ENCODE measurements around the gene GPC5. TPM values are rescaled to one million over a fixed set of nuclear protein-coding genes. Genes with fewer than 3 reads are reported as not detected.

GPC5 gene
- total and polyA plus RNA-seq, 2 experiments from 2014 or later: 0.32 TPM; not detected in 1

- no peaks in the 10 kb centered on the region for H3K9me2 ChIP-seq (ENCODE audit: insufficient read depth)
- no peak overlapping the region for H3K27ac ChIP-seq
- DNase-seq: no peak
- no peak overlapping the region for H2AFZ ChIP-seq
- in situ Hi-C loops (cut with MboI): no loop called here
- H4K20me1 ChIP-seq (ENCODE audit: insufficient read depth): no peaks in the 10 kb centered on the region
- H3K4me2 ChIP-seq (ENCODE audit: unreplicated experiment): no peak overlapping the region
- no peak overlapping the region for H3K9ac ChIP-seq
- H3K4me1 ChIP-seq (ENCODE audit: insufficient read depth): no peaks in the 10 kb centered on the region
- H3K79me2 ChIP-seq (ENCODE audit: insufficient read depth): no peaks in the 10 kb centered on the region
- 15 to 22% methylated on average over 3 of the region's 3 CpGs for WGBS, 2 experiments (ENCODE audit: low coverage in 1 of 2, low lambda C conversion rate in 2 of 2, missing lambda C conversion rate in 2 of 2)
- no peak for TF ChIP-seq EZH2phosphoT487 (IDR thresholded peaks at IDR 0.05; ENCODE audit: insufficient read depth, low read depth)
- TF ChIP-seq EZH2 (IDR thresholded peaks at IDR 0.05; ENCODE audit: insufficient read depth, poor library complexity, severe bottlenecking): no peak
- H3F3A ChIP-seq (ENCODE audit: insufficient read depth): no peaks in the 10 kb centered on the region
- H3K9me3 ChIP-seq (ENCODE audit: low read depth): no peaks in the 10 kb centered on the region
- H3K27me3 ChIP-seq (replicated peaks; ENCODE audit: insufficient read depth): no peaks in the 10 kb centered on the region
- no peak overlapping the region for H3K4me3 ChIP-seq
- H3K36me3 ChIP-seq (ENCODE audit: low read depth): no peaks in the 10 kb centered on the region
Observed at GRCh38 chr13:91467236-91467635, 68.8 kb downstream of the GPC5 start.

- H3K27ac ChIP-seq: no peak overlapping the region
- no peaks in the 10 kb centered on the region for H3K9me2 ChIP-seq (ENCODE audit: insufficient read depth)
- no peak overlapping the region for H3K9ac ChIP-seq
- no peak for TF ChIP-seq EZH2 (IDR thresholded peaks at IDR 0.05; ENCODE audit: insufficient read depth, poor library complexity, severe bottlenecking)
- no peak for TF ChIP-seq EZH2phosphoT487 (IDR thresholded peaks at IDR 0.05; ENCODE audit: insufficient read depth, low read depth)
- no peaks in the 10 kb centered on the region for H3K27me3 ChIP-seq (replicated peaks; ENCODE audit: insufficient read depth)
- no peaks in the 10 kb centered on the region for H3K9me3 ChIP-seq (ENCODE audit: low read depth)
- DNase-seq: no peak
- no peak overlapping the region for H2AFZ ChIP-seq
- H3K4me3 ChIP-seq: no peak overlapping the region
- no peaks in the 10 kb centered on the region for H3F3A ChIP-seq (ENCODE audit: insufficient read depth)
- no peaks in the 10 kb centered on the region for H4K20me1 ChIP-seq (ENCODE audit: insufficient read depth)
- H3K36me3 ChIP-seq (ENCODE audit: low read depth): no peaks in the 10 kb centered on the region
- no peak overlapping the region for H3K4me2 ChIP-seq (ENCODE audit: unreplicated experiment)
- H3K4me1 ChIP-seq (ENCODE audit: insufficient read depth): no peaks in the 10 kb centered on the region
- 19 to 35% methylated on average over 2 of the region's 2 CpGs for WGBS, 2 experiments (ENCODE audit: low coverage in 1 of 2, low lambda C conversion rate in 2 of 2, missing lambda C conversion rate in 2 of 2)
- H3K79me2 ChIP-seq (ENCODE audit: insufficient read depth): no peaks in the 10 kb centered on the region
- in situ Hi-C loops (cut with MboI): no loop called here
Observed at GRCh38 chr13:91468301-91468700, 69.9 kb downstream of the GPC5 start.

GRCh38 chr13:91470084-91470621 is 71.7 kb downstream of the GPC5 start:
- no peak for TF ChIP-seq EZH2phosphoT487 (IDR thresholded peaks at IDR 0.05; ENCODE audit: insufficient read depth, low read depth)
- TF ChIP-seq EZH2 (IDR thresholded peaks at IDR 0.05; ENCODE audit: insufficient read depth, poor library complexity, severe bottlenecking): no peak
- WGBS, 2 experiments (ENCODE audit: low coverage in 1 of 2, low lambda C conversion rate in 2 of 2, missing lambda C conversion rate in 2 of 2): 20 to 31% methylated on average over 4 of the region's 4 CpGs
- in situ Hi-C loops (cut with MboI): no loop called here

DNA sequence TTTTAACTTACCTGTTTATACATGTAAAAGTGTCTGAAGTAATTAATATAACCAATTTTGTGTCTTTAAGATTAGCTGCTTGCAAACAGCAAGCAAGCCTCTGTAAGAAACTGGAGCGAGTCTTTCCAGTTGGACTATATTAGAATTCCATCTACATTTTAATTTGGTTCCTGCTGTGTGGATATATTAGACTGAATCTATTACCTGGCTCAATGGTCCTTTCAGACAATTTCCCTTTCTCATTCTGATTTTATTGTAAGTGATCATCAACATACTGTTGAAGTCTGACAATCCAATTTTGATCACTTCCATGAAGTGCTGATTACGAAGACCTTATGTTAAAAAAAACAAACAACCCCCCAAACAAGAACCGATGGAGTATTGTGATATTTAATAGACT is 72.3 kb downstream of the GPC5 start:
- H3K36me3 ChIP-seq (ENCODE audit: low read depth): no peaks in the 10 kb centered on the region
- no peaks in the 10 kb centered on the region for H3K79me2 ChIP-seq (ENCODE audit: insufficient read depth)
- H3K4me1 ChIP-seq (ENCODE audit: insufficient read depth): no peaks in the 10 kb centered on the region
- no peak for DNase-seq
- no peaks in the 10 kb centered on the region for H3K9me2 ChIP-seq (ENCODE audit: insufficient read depth)
- in situ Hi-C loops (cut with MboI): no loop called here
- no peaks in the 10 kb centered on the region for H3K9me3 ChIP-seq (ENCODE audit: low read depth)
- H3K4me2 ChIP-seq (ENCODE audit: unreplicated experiment): no peak overlapping the region
- no peak overlapping the region for H2AFZ ChIP-seq
- TF ChIP-seq EZH2phosphoT487 (IDR thresholded peaks at IDR 0.05; ENCODE audit: insufficient read depth, low read depth) (no peak), EZH2 (IDR thresholded peaks at IDR 0.05; ENCODE audit: insufficient read depth, poor library complexity, severe bottlenecking) (no peak)
- 13 to 14% methylated on average over 3 of the region's 3 CpGs for WGBS, 2 experiments (ENCODE audit: low coverage in 1 of 2, low lambda C conversion rate in 2 of 2, missing lambda C conversion rate in 2 of 2)
- no peak overlapping the region for H3K27ac ChIP-seq
- no peaks in the 10 kb centered on the region for H3F3A ChIP-seq (ENCODE audit: insufficient read depth)
- H3K4me3 ChIP-seq: no peak overlapping the region
- no peaks in the 10 kb centered on the region for H3K27me3 ChIP-seq (replicated peaks; ENCODE audit: insufficient read depth)
- H4K20me1 ChIP-seq (ENCODE audit: insufficient read depth): no peaks in the 10 kb centered on the region
- H3K9ac ChIP-seq: no peak overlapping the region

More at GRCh38 chr13:91470084-91470621, 71.7 kb downstream of the GPC5 start:
- Histone ChIP-seq H2AFZ (no peak overlapping the region), H3K4me1 (ENCODE audit: insufficient read depth) (no peaks in the 10 kb centered on the region), H3K27me3 (replicated peaks; ENCODE audit: insufficient read depth) (no peaks in the 10 kb centered on the region), H3K36me3 (ENCODE audit: low read depth) (no peaks in the 10 kb centered on the region), H3K9me2 (ENCODE audit: insufficient read depth) (no peaks in the 10 kb centered on the region), H4K20me1 (ENCODE audit: insufficient read depth) (no peaks in the 10 kb centered on the region), H3K27ac (no peak overlapping the region), H3K9ac (no peak overlapping the region), H3K79me2 (ENCODE audit: insufficient read depth) (no peaks in the 10 kb centered on the region), H3K9me3 (ENCODE audit: low read depth) (no peaks in the 10 kb centered on the region), H3K4me2 (ENCODE audit: unreplicated experiment) (no peak overlapping the region), H3F3A (ENCODE audit: insufficient read depth) (no peaks in the 10 kb centered on the region), H3K4me3 (no peak overlapping the region)
- no peak for DNase-seq

- H3K36me3 ChIP-seq (ENCODE audit: low read depth): no peaks in the 10 kb centered on the region
- H3K27me3 ChIP-seq (replicated peaks; ENCODE audit: insufficient read depth): no peaks in the 10 kb centered on the region
- H4K20me1 ChIP-seq (ENCODE audit: insufficient read depth): no peaks in the 10 kb centered on the region
- no peak overlapping the region for H2AFZ ChIP-seq
- H3F3A ChIP-seq (ENCODE audit: insufficient read depth): no peaks in the 10 kb centered on the region
- H3K9me3 ChIP-seq (ENCODE audit: low read depth): no peaks in the 10 kb centered on the region
- TF ChIP-seq EZH2phosphoT487 (IDR thresholded peaks at IDR 0.05; ENCODE audit: insufficient read depth, low read depth) (no peak), EZH2 (IDR thresholded peaks at IDR 0.05; ENCODE audit: insufficient read depth, poor library complexity, severe bottlenecking) (no peak)
- H3K79me2 ChIP-seq (ENCODE audit: insufficient read depth): no peaks in the 10 kb centered on the region
- WGBS, 2 experiments (ENCODE audit: low coverage in 1 of 2, low lambda C conversion rate in 2 of 2, missing lambda C conversion rate in 2 of 2): 16 to 22% methylated on average over 5 of the region's 5 CpGs
- in situ Hi-C loops (cut with MboI): no loop called here
- H3K4me2 ChIP-seq (ENCODE audit: unreplicated experiment): no peak overlapping the region
- no peak overlapping the region for H3K9ac ChIP-seq
- no peak overlapping the region for H3K27ac ChIP-seq
- no peak overlapping the region for H3K4me3 ChIP-seq
- H3K4me1 ChIP-seq (ENCODE audit: insufficient read depth): no peaks in the 10 kb centered on the region
- DNase-seq: no peak
- no peaks in the 10 kb centered on the region for H3K9me2 ChIP-seq (ENCODE audit: insufficient read depth)
Observed at GRCh38 chr13:91482427-91482826, 84.0 kb downstream of the GPC5 start.

Data from GM23248 (cell line).